Measurements from ENCODE around the gene SPRYD7. TPM values are rescaled to one million over a fixed set of nuclear protein-coding genes. Genes with fewer than 3 reads are reported as not detected.
A peak's percentile ranks its signal among the peaks of the same experiment; 100 is the strongest.

The SPRYD7 gene
- total RNA-seq, 1 donor from 2014 or later, result 10.3 TPM

DNA sequence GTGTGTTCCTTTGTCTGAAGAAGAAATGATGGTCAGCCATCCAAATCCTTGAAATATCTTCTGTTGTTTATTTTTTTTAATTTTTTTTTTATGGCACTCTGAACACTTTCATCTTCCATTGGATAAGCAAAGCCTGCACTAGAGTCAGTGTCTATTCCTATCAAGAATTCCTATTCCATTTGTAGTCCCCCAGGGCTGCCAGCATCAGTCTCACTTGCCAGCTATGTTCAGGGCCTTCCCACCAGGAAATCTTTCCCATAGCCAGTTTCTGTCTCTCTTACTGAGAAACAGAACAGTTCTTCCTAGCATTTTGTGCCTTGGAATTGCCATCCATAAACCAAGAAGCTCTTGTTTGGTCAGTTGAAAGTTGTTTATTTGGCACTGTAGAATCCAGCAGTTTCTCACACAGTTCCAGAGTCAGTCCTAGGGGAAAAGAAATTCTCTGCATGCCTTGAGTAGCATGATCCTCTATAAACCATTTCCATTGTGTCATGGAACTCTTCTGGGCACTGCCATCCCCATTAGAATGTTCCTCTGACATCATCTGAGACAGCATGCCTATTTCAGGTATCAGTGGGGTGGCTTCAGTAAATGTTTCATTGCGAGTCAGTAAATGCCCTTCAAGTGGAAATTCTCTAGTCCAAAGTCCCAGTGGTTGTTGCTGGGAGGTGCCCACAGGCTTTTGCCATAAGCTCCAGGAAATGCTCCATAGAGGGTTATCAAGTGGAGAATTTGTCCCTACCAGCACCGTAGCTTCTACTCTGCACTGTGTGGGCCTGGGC lies 18.7 kb upstream of the SPRYD7 start:
- TF ChIP-seq CTCF (IDR thresholded peaks at IDR 0.05; ENCODE audit: insufficient read depth, low read depth, low read length), result no peak
- TF ChIP-seq EZH2 (IDR thresholded peaks at IDR 0.05; ENCODE audit: insufficient read depth, low read length), result no peak
- Mint-ChIP-seq H3K4me3 (ENCODE audit: unreplicated experiment) (peak overlapping the region; percentile 62), H3K9me3 (ENCODE audit: unreplicated experiment) (no peaks in the 10 kb centered on the region), H3K27ac (ENCODE audit: unreplicated experiment) (no peak overlapping the region), H3K36me3 (ENCODE audit: low read depth, unreplicated experiment) (no peaks in the 10 kb centered on the region), H3K27me3 (ENCODE audit: low read depth, unreplicated experiment) (no peaks in the 10 kb centered on the region), H3K4me1 (ENCODE audit: low read depth, unreplicated experiment) (no peaks in the 10 kb centered on the region)
- Histone ChIP-seq H3K4me2 (ENCODE audit: low read length) (no peak overlapping the region), H3K36me3 (ENCODE audit: insufficient read depth, low read length) (no peaks in the 10 kb centered on the region), H3K79me2 (ENCODE audit: insufficient read depth, low read length) (no peaks in the 10 kb centered on the region), H3K27ac (ENCODE audit: low read depth, low read length) (no peak overlapping the region), H4K20me1 (ENCODE audit: insufficient read depth, low read length) (no peaks in the 10 kb centered on the region), H3K4me3 (ENCODE audit: insufficient read depth, low read depth, low read length) (no peak overlapping the region), H3K9ac (ENCODE audit: low read length) (no peak overlapping the region), H3K9me3 (ENCODE audit: insufficient read depth, low read depth, low read length) (no peaks in the 10 kb centered on the region), H3K27me3 (ENCODE audit: insufficient read depth, low read length) (no peaks in the 10 kb centered on the region), H3K4me1 (ENCODE audit: insufficient read depth, low read length) (no peaks in the 10 kb centered on the region), H2AFZ (ENCODE audit: low read depth, low read length) (no peak overlapping the region)
- FAIRE-seq, result no peak
- no peak for DNase-seq (ENCODE audit: low read depth)

DNA sequence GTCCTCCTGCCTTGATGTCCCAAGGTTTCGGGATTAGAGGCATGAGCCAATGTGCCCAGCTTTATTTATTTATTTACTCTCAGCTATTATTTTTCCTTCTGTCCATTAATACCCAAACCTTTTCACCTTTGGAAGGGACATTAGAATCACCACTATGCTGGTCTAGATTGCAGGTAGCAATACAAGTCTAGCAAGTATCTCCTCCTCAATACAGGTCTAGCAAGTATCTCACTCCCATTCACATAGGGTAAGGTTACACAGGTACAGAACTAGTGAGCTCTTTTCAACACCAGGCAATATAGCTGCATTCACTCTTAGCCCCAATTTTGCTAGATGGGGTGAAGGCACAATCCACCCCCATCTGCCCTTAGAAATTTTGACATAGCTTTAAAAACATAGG lies 17.4 kb upstream of the SPRYD7 start:
- Mint-ChIP-seq H3K9me3 (ENCODE audit: unreplicated experiment) (no peaks in the 10 kb centered on the region), H3K27me3 (ENCODE audit: low read depth, unreplicated experiment) (no peaks in the 10 kb centered on the region), H3K4me3 (ENCODE audit: unreplicated experiment) (no peak overlapping the region), H3K4me1 (ENCODE audit: low read depth, unreplicated experiment) (no peaks in the 10 kb centered on the region), H3K27ac (ENCODE audit: unreplicated experiment) (no peak overlapping the region), H3K36me3 (ENCODE audit: low read depth, unreplicated experiment) (no peaks in the 10 kb centered on the region)
- FAIRE-seq (no peak), DNase-seq (ENCODE audit: low read depth) (no peak)
- Histone ChIP-seq H3K27ac (ENCODE audit: low read depth, low read length) (no peak overlapping the region), H3K4me3 (ENCODE audit: insufficient read depth, low read depth, low read length) (no peak overlapping the region), H3K79me2 (ENCODE audit: insufficient read depth, low read length) (no peaks in the 10 kb centered on the region), H2AFZ (ENCODE audit: low read depth, low read length) (no peak overlapping the region), H3K9me3 (ENCODE audit: insufficient read depth, low read depth, low read length) (no peaks in the 10 kb centered on the region), H3K9ac (ENCODE audit: low read length) (no peak overlapping the region), H3K27me3 (ENCODE audit: insufficient read depth, low read length) (no peaks in the 10 kb centered on the region), H3K4me1 (ENCODE audit: insufficient read depth, low read length) (no peaks in the 10 kb centered on the region), H3K4me2 (ENCODE audit: low read length) (no peak overlapping the region), H3K36me3 (ENCODE audit: insufficient read depth, low read length) (no peaks in the 10 kb centered on the region), H4K20me1 (ENCODE audit: insufficient read depth, low read length) (no peaks in the 10 kb centered on the region)
- no peak for TF ChIP-seq EZH2 (IDR thresholded peaks at IDR 0.05; ENCODE audit: insufficient read depth, low read length)
- no peak for TF ChIP-seq CTCF (IDR thresholded peaks at IDR 0.05; ENCODE audit: insufficient read depth, low read depth, low read length)

Measured in astrocyte (in vitro differentiated cells and primary cell).